HEK293 (cell line): Measurements from ENCODE around the gene NOC4L.

Source experiments
- PRDM4 ChIP-seq: fragments of 450-650 bp; formaldehyde crosslinking; IDR thresholded peaks from 2 replicates; pipeline ENCODE4 v1.5.1; 2017; ENCODE audit warnings: missing biosample characterization, missing genetic modification characterization
- YY1 ChIP-seq: fragments of 450-650 bp; formaldehyde crosslinking; IDR thresholded peaks from 2 replicates; pipeline ENCODE4 v1.5.1; 2018; ENCODE audit warnings: missing biosample characterization, missing genetic modification characterization
- ZNF513 ChIP-seq: fragments of 450-650 bp; IDR thresholded peaks from 2 replicates; pipeline ENCODE4 v1.5.1; 2018; ENCODE audit warnings: missing biosample characterization, missing genetic modification characterization

GRCh38 chr12:132188451-132188901, 44.2 kb downstream of the NOC4L start:
- TF ChIP-seq YY1 = no peak
- TF ChIP-seq PRDM4 (tag by site-specific recombination) = no peak
- no peak for TF ChIP-seq ZNF513 (tag by site-specific recombination)
